D341Med (cell line): ENCODE results near the gene GSC.
"Not testable (repeated sequence)": the region's sequence is repeated elsewhere in the genome, so short reads cannot be mapped to it uniquely, and the experiment has no call there.

Source experiments
- DNase-seq: peaks from one replicate; pipeline ENCODE4 v3.0.0; 2012; ENCODE audit warnings: low spot score

The GSC gene

GRCh38 chr14:94746131-94746530 lies 23.8 kb downstream of the GSC start:
- no peak for DNase-seq

- no peak for DNase-seq
Measured at GRCh38 chr14:94738751-94739150, 31.2 kb downstream of the GSC start.

DNA sequence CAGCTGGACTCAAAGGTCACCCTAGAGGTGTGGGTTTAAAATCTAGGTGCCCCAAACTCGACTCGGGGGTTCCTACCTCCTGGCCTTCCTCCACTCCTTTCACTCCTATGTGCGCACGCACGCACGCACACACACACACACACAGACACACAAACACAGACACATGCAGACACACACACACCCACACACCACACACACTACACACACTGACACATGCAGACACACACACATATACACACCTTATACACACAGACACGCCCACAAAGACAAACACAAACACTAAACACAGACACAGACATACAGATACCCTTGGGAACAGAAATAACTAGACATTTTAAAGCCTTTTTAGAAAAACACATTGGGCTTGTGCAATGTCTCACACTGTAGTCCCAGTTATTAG lies 31.8 kb downstream of the GSC start:
- DNase-seq = no peak

GRCh38 chr14:94728950-94729349 lies 41.0 kb downstream of the GSC start:
- DNase-seq = no peak

DNA sequence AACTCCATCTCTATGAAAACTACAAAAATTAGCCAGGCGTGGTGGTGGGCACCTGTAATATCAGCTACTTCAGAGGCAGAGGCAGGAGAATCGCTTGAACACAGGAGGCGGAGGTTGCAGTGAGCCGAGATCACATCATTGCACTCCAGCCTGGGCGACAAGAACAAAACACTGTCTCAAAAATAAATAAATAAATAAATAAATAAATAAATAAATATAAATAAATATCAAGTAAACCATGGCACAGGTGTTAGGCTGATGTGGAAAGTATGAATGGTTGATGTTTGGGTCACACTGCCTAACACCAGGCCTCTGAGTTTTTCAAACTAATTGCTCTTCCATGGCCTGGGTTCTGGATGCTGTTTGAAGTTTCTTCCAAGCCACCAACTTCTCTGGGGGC lies 41.5 kb downstream of the GSC start:
- not testable (repeated sequence) for DNase-seq

DNA sequence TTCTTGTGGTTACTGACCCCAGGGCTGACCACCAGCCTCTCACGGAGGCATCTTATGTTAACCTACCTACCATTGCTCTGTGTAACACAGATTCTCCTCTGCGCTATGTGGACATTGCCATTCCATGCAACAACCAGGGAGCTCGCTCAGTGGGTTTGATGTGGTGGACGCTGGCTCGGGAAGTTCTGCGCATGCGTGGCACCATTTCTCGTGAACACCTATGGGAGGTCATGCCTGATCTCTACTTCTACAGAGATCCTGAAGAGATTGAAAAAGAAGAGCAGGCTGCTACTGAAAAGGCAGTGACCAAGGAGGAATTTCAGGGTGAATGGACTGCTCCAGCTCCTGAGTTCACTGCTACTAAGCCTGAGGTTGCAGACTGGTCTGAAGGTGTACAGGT lies 43.3 kb downstream of the GSC start:
- not testable (repeated sequence) for DNase-seq

- DNase-seq = no peak
Measured at GRCh38 chr14:94724993-94725392, 44.9 kb downstream of the GSC start.

DNA sequence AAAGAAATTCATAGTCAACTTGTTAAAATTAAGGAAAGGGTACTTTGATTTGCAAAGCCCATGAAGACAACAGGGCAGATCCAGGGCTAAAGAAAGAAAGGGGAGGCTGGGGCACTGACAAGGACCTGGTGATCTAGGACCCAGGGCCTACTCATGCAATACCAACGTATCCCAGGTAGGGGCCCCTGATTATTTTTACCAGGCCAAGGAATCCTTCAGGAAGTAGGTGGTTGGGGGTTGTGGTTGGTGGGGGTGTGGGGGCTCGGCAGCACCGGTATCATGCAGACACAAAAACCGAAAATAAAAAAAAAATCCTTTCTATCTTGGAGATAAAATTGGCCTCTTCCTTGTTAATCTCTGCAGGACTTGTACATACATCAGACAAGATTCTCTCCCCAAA lies 47.5 kb downstream of the GSC start:
- DNase-seq = no peak
